RWPE2 (cell line): Measurements from ENCODE around the gene FANCC.
A peak's percentile ranks its signal among the peaks of the same experiment; 100 is the strongest.

Experiments used
- ATAC-seq: fragments of 200-7000 bp; cut with Tn5 transposase; 3 replicates; pipeline ENCODE4 v1.9.1; 2021; ENCODE audit warnings: low read depth
- DNase-seq: peaks from one replicate; pipeline ENCODE4 v3.0.0-alpha.2; 2020; ENCODE audit warnings: low spot score
- H3K27ac ChIP-seq: fragments of 450-650 bp; 2 replicates; pipeline ENCODE4 v1.5.1; 2017; ENCODE audit warnings: mild to moderate bottlenecking; ENCODE audit not compliant: poor library complexity, severe bottlenecking
- H3K27me3 ChIP-seq: fragments of 250-450 bp; sonication (Bioruptor Pico); 2 replicates; pipeline ENCODE4 v1.5.1; 2021; ENCODE audit warnings: mild to moderate bottlenecking, moderate library complexity; ENCODE audit not compliant: insufficient read depth, poor library complexity, severe bottlenecking
- H3K36me3 ChIP-seq: fragments of 250-450 bp; sonication (Bioruptor Pico); 2 replicates; pipeline ENCODE4 v1.5.1; 2020; ENCODE audit warnings: low read depth, mild to moderate bottlenecking, moderate library complexity
- H3K4me1 ChIP-seq: fragments of 250-450 bp; sonication (Bioruptor Pico); 2 replicates; pipeline ENCODE4 v1.5.1; 2021; ENCODE audit warnings: mild to moderate bottlenecking, moderate library complexity; ENCODE audit not compliant: insufficient read depth, poor library complexity, severe bottlenecking
- H3K4me3 ChIP-seq: fragments of 250-450 bp; sonication (Bioruptor Pico); 2 replicates; pipeline ENCODE4 v1.5.1; 2021; ENCODE audit warnings: mild to moderate bottlenecking, moderate library complexity; ENCODE audit not compliant: severe bottlenecking
- H3K9me3 ChIP-seq: fragments of 250-450 bp; sonication (Bioruptor Pico); 2 replicates; pipeline ENCODE4 v1.5.1; 2021; ENCODE audit warnings: mild to moderate bottlenecking, moderate library complexity; ENCODE audit not compliant: severe bottlenecking
- TF ChIP-seq, protein P1 (sequence below): fragments of 450-650 bp; IDR thresholded peaks from one replicate; pipeline ENCODE4 v1.5.1; 2017; ENCODE audit warnings: mild to moderate bottlenecking, moderate library complexity; ENCODE audit not compliant: poor library complexity, severe bottlenecking

FANCC gene

GRCh38 chr9:95349091-95350038 lies 31.9 kb upstream of the FANCC start:
- Histone ChIP-seq H3K4me3 (peak overlapping the region; percentile 21), H3K27me3 (peaks cover 16% of the 10 kb centered on the region), H3K9me3 (no peaks in the 10 kb centered on the region), H3K36me3 (no peaks in the 10 kb centered on the region), H3K4me1 (no peaks in the 10 kb centered on the region), H3K27ac (no peak overlapping the region)
- TF ChIP-seq, protein P1, sequence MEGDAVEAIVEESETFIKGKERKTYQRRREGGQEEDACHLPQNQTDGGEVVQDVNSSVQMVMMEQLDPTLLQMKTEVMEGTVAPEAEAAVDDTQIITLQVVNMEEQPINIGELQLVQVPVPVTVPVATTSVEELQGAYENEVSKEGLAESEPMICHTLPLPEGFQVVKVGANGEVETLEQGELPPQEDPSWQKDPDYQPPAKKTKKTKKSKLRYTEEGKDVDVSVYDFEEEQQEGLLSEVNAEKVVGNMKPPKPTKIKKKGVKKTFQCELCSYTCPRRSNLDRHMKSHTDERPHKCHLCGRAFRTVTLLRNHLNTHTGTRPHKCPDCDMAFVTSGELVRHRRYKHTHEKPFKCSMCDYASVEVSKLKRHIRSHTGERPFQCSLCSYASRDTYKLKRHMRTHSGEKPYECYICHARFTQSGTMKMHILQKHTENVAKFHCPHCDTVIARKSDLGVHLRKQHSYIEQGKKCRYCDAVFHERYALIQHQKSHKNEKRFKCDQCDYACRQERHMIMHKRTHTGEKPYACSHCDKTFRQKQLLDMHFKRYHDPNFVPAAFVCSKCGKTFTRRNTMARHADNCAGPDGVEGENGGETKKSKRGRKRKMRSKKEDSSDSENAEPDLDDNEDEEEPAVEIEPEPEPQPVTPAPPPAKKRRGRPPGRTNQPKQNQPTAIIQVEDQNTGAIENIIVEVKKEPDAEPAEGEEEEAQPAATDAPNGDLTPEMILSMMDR, result no peak
- ATAC-seq, result peak; percentile 55
- DNase-seq, result no peak

GRCh38 chr9:95346021-95346420 lies 28.5 kb upstream of the FANCC start:
- DNase-seq, result no peak
- Histone ChIP-seq H3K4me1 (no peaks in the 10 kb centered on the region), H3K4me3 (no peak overlapping the region), H3K27me3 (peaks cover 16% of the 10 kb centered on the region), H3K36me3 (no peaks in the 10 kb centered on the region), H3K27ac (no peak overlapping the region), H3K9me3 (no peaks in the 10 kb centered on the region)
- TF ChIP-seq, protein P1, result no peak
- ATAC-seq, result no peak

GRCh38 chr9:95344735-95345325 lies 27.3 kb upstream of the FANCC start:
- Histone ChIP-seq H3K9me3 (no peaks in the 10 kb centered on the region), H3K4me1 (no peaks in the 10 kb centered on the region), H3K4me3 (no peak overlapping the region), H3K27me3 (peaks cover 11% of the 10 kb centered on the region), H3K27ac (no peak overlapping the region), H3K36me3 (no peaks in the 10 kb centered on the region)
- TF ChIP-seq, protein P1, result no peak
- DNase-seq (no peak), ATAC-seq (no peak)

- ATAC-seq (no peak), DNase-seq (no peak)
- Histone ChIP-seq H3K9me3 (no peaks in the 10 kb centered on the region), H3K27ac (no peak overlapping the region), H3K36me3 (no peaks in the 10 kb centered on the region), H3K4me1 (no peaks in the 10 kb centered on the region), H3K4me3 (no peak overlapping the region), H3K27me3 (peaks cover under 1% of the 10 kb centered on the region)
- TF ChIP-seq, protein P1, result no peak
These were observed 26.3 kb upstream of the FANCC start for GRCh38 chr9:95343725-95344287.
